GM23338 (cell line): ENCODE measurements around the gene PCDHGC4. TPM values are rescaled to one million over a fixed set of nuclear protein-coding genes. Genes with fewer than 3 reads are reported as not detected.

Experiments used
- ATAC-seq: fragments of 200-7000 bp; cut with Tn5 transposase; 3 replicates; pipeline ENCODE4 v1.9.1; 2020
- DNase-seq: peaks from one replicate; pipeline ENCODE4 v3.0.0-alpha.2; 2015; ENCODE audit warnings: low spot score
- H2AFZ ChIP-seq: fragments of 200-600 bp; sonication (generic); 2 replicates; pipeline ENCODE4 v1.8.0; 2016; ENCODE audit warnings: antibody characterized with exemption, mild to moderate bottlenecking, moderate library complexity
- H3F3A ChIP-seq: fragments of 200-600 bp; sonication (generic); replicated peaks from 2 replicates; pipeline ENCODE4 v1.8.0; 2017; ENCODE audit warnings: antibody characterized with exemption, mixed run types, low read depth
- H3K27ac ChIP-seq: fragments of 200-600 bp; sonication (generic); 2 replicates; pipeline ENCODE4 v1.6.1; 2016; ENCODE audit warnings: low read depth
- H3K27me3 ChIP-seq: fragments of 200-600 bp; sonication (generic); 2 replicates; pipeline ENCODE4 v1.8.0; 2016; ENCODE audit warnings: mild to moderate bottlenecking, mixed run types, moderate library complexity; ENCODE audit not compliant: insufficient read depth
- H3K36me3 ChIP-seq: fragments of 200-600 bp; sonication (generic); 2 replicates; pipeline ENCODE4 v1.8.0; 2016; ENCODE audit warnings: mild to moderate bottlenecking; ENCODE audit not compliant: insufficient read depth
- H3K4me1 ChIP-seq: fragments of 200-600 bp; sonication (generic); 2 replicates; pipeline ENCODE4 v1.8.0; 2016; ENCODE audit warnings: mild to moderate bottlenecking, moderate library complexity; ENCODE audit not compliant: insufficient read depth
- H3K4me2 ChIP-seq: fragments of 200-600 bp; sonication (generic); 2 replicates; pipeline ENCODE4 v1.7.1; 2017; ENCODE audit warnings: mixed run types
- H3K4me3 ChIP-seq: fragments of 200-600 bp; sonication (generic); 2 replicates; pipeline ENCODE4 v1.6.1; 2016; ENCODE audit warnings: mixed run types
- H3K79me2 ChIP-seq: fragments of 200-600 bp; sonication (generic); replicated peaks from 2 replicates; pipeline ENCODE4 v1.8.0; 2017; ENCODE audit warnings: mild to moderate bottlenecking; ENCODE audit not compliant: insufficient read depth
- H3K9me2 ChIP-seq: fragments of 200-600 bp; sonication (generic); 2 replicates; pipeline ENCODE4 v1.8.0; 2017; ENCODE audit not compliant: insufficient read depth
- H4K20me1 ChIP-seq: fragments of 200-600 bp; sonication (generic); replicated peaks from 2 replicates; pipeline ENCODE4 v1.8.0; 2017; ENCODE audit warnings: mild to moderate bottlenecking; ENCODE audit not compliant: insufficient read depth
- H3K27ac Mint-ChIP-seq: 2 replicates; pipeline ENCODE4 v1.8.0; 2020; ENCODE audit warnings: inconsistent platforms, mild to moderate bottlenecking, moderate library complexity, mixed read lengths
- H3K27me3 Mint-ChIP-seq: 3 replicates; pipeline ENCODE4 v1.8.0; 2022; ENCODE audit warnings: low read depth, mild to moderate bottlenecking, moderate library complexity, mixed read lengths, inconsistent platforms; ENCODE audit not compliant: insufficient read depth, poor library complexity
- H3K36me3 Mint-ChIP-seq: 3 replicates; pipeline ENCODE4 v1.8.0; 2021; ENCODE audit warnings: low read depth, mild to moderate bottlenecking, inconsistent platforms, moderate library complexity, mixed read lengths
- H3K4me1 Mint-ChIP-seq: 3 replicates; pipeline ENCODE4 v1.8.0; 2020; ENCODE audit warnings: mild to moderate bottlenecking, inconsistent platforms, mixed read lengths
- H3K4me3 Mint-ChIP-seq: 3 replicates; pipeline ENCODE4 v1.8.0; 2021; ENCODE audit warnings: moderate library complexity, mild to moderate bottlenecking, inconsistent platforms, mixed read lengths
- H3K9me3 Mint-ChIP-seq: 3 replicates; pipeline ENCODE4 v1.8.0; 2020; ENCODE audit warnings: moderate library complexity, mild to moderate bottlenecking, inconsistent platforms, mixed read lengths
- REST ChIP-seq: IDR thresholded peaks from one replicate; pipeline ENCODE4 v1.6.1; 2018; ENCODE audit warnings: antibody characterized with exemption; ENCODE audit not compliant: unreplicated experiment
- ZNF114 ChIP-seq: fragments of 250-450 bp; sonication (Bioruptor Pico); IDR thresholded peaks from 2 replicates; pipeline ENCODE4 v1.5.0; 2020; ENCODE audit warnings: mild to moderate bottlenecking, moderate library complexity
- ZNF331 ChIP-seq: fragments of 250-450 bp; sonication (Bioruptor Pico); IDR thresholded peaks from 2 replicates; pipeline ENCODE4 v1.5.0; 2020; ENCODE audit warnings: low read depth, mild to moderate bottlenecking, moderate library complexity
- polyA plus RNA-seq: library from polyadenylated mRNA; unstranded; fragments of >200 nt; fragmentation: Nextera tagmentation; extraction: Ambion mirVana; gene quantifications from 2 replicates; pipeline ENCODE4 v1.2.1, GENCODE V29; 2016
- total RNA-seq: library from RNA; depleted of rRNA; stranded (reverse); fragments of >200 nt; shearing (Covaris generic); gene quantifications from 2 replicates; pipeline ENCODE4 v1.2.3, GENCODE V29; 2014
- TF ChIP-seq, protein P1 (sequence below): fragments of 250-450 bp; sonication (Bioruptor Pico); IDR thresholded peaks from 2 replicates; pipeline ENCODE4 v1.5.0; 2020; ENCODE audit warnings: mild to moderate bottlenecking, moderate library complexity

PCDHGC4 gene
- total and polyA plus RNA-seq, 2 experiments from 2014 or later = 0.31 to 3.0 TPM

- Histone ChIP-seq H3K79me2 (no peaks in the 10 kb centered on the region), H3K36me3 (peaks cover 22% of the 10 kb centered on the region), H3K4me1 (peaks cover 9% of the 10 kb centered on the region), H2AFZ (no peak overlapping the region), H3K27me3 (0 out of 2 replicates have a peak, but pooled peaks cover 4% of the 10 kb centered on the region), H3K27ac (no peak overlapping the region), H3F3A (no peaks in the 10 kb centered on the region), H4K20me1 (peaks cover 4% of the 10 kb centered on the region), H3K4me2 (no peak overlapping the region), H3K4me3 (no peak overlapping the region), H3K9me2 (no peaks in the 10 kb centered on the region)
- Mint-ChIP-seq H3K9me3 (no peaks in the 10 kb centered on the region; the same call in 2 of the 3 replicates), H3K4me1 (peaks cover 26% of the 10 kb centered on the region), H3K27ac (no peak overlapping the region), H3K4me3 (no peak overlapping the region), H3K27me3 (peaks cover 20% of the 10 kb centered on the region), H3K36me3 (peaks cover 57% of the 10 kb centered on the region)
- ATAC-seq (no peak), DNase-seq (no peak)
- TF ChIP-seq REST = no peak
- TF ChIP-seq ZNF331 (CRISPR knock-in tag) = no peak
- TF ChIP-seq ZNF114 (CRISPR knock-in tag) = no peak
- TF ChIP-seq, protein P1, sequence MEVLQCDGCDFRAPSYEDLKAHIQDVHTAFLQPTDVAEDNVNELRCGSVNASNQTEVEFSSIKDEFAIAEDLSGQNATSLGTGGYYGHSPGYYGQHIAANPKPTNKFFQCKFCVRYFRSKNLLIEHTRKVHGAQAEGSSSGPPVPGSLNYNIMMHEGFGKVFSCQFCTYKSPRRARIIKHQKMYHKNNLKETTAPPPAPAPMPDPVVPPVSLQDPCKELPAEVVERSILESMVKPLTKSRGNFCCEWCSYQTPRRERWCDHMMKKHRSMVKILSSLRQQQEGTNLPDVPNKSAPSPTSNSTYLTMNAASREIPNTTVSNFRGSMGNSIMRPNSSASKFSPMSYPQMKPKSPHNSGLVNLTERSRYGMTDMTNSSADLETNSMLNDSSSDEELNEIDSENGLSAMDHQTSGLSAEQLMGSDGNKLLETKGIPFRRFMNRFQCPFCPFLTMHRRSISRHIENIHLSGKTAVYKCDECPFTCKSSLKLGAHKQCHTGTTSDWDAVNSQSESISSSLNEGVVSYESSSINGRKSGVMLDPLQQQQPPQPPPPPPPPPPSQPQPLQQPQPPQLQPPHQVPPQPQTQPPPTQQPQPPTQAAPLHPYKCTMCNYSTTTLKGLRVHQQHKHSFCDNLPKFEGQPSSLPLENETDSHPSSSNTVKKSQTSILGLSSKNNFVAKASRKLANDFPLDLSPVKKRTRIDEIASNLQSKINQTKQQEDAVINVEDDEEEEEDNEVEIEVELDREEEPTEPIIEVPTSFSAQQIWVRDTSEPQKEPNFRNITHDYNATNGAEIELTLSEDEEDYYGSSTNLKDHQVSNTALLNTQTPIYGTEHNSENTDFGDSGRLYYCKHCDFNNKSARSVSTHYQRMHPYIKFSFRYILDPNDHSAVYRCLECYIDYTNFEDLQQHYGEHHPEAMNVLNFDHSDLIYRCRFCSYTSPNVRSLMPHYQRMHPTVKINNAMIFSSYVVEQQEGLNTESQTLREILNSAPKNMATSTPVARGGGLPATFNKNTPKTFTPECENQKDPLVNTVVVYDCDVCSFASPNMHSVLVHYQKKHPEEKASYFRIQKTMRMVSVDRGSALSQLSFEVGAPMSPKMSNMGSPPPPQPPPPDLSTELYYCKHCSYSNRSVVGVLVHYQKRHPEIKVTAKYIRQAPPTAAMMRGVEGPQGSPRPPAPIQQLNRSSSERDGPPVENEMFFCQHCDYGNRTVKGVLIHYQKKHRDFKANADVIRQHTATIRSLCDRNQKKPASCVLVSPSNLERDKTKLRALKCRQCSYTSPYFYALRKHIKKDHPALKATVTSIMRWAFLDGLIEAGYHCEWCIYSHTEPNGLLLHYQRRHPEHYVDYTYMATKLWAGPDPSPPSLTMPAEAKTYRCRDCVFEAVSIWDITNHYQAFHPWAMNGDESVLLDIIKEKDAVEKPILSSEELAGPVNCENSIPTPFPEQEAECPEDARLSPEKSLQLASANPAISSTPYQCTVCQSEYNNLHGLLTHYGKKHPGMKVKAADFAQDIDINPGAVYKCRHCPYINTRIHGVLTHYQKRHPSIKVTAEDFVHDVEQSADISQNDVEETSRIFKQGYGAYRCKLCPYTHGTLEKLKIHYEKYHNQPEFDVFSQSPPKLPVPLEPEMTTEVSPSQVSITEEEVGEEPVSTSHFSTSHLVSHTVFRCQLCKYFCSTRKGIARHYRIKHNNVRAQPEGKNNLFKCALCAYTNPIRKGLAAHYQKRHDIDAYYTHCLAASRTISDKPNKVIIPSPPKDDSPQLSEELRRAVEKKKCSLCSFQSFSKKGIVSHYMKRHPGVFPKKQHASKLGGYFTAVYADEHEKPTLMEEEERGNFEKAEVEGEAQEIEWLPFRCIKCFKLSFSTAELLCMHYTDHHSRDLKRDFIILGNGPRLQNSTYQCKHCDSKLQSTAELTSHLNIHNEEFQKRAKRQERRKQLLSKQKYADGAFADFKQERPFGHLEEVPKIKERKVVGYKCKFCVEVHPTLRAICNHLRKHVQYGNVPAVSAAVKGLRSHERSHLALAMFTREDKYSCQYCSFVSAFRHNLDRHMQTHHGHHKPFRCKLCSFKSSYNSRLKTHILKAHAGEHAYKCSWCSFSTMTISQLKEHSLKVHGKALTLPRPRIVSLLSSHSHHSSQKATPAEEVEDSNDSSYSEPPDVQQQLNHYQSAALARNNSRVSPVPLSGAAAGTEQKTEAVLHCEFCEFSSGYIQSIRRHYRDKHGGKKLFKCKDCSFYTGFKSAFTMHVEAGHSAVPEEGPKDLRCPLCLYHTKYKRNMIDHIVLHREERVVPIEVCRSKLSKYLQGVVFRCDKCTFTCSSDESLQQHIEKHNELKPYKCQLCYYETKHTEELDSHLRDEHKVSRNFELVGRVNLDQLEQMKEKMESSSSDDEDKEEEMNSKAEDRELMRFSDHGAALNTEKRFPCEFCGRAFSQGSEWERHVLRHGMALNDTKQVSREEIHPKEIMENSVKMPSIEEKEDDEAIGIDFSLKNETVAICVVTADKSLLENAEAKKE = no peak
Observed at GRCh38 chr5:141517312-141517711, 32.5 kb downstream of the PCDHGC4 start.
